ENCODE data around the gene MAP7. TPM values are rescaled to one million over a fixed set of nuclear protein-coding genes. Genes with fewer than 3 reads are reported as not detected.
"Not testable (repeated sequence)": the region's sequence is repeated elsewhere in the genome, so short reads cannot be mapped to it uniquely, and the experiment has no call there.

MAP7 gene
- total RNA-seq, 1 experiment from 2014 or later, result 33.0 TPM

GRCh38 chr6:136398453-136398852 lies 151.8 kb downstream of the MAP7 start:
- DNase-seq (ENCODE audit: low read depth, low spot score), result no peak
- in situ Hi-C loops (cut with HindIII; ENCODE audit: low pct_unique_long_range_greater_than_20kb, low sequenced_read_pairs), result no loop called here

GRCh38 chr6:136396908-136397307 lies 153.3 kb downstream of the MAP7 start:
- no peak for DNase-seq (ENCODE audit: low read depth, low spot score)
- in situ Hi-C loops (cut with HindIII; ENCODE audit: low pct_unique_long_range_greater_than_20kb, low sequenced_read_pairs), result no loop called here

- in situ Hi-C loops (cut with HindIII; ENCODE audit: low pct_unique_long_range_greater_than_20kb, low sequenced_read_pairs), result not testable (repeated sequence)
Observed at GRCh38 chr6:136390959-136391358, 159.3 kb downstream of the MAP7 start.

GRCh38 chr6:136387316-136387715 lies 162.9 kb downstream of the MAP7 start:
- in situ Hi-C loops (cut with HindIII; ENCODE audit: low pct_unique_long_range_greater_than_20kb, low sequenced_read_pairs), result no loop called here
- DNase-seq (ENCODE audit: low read depth, low spot score), result no peak

More at GRCh38 chr6:136390959-136391358, 159.3 kb downstream of the MAP7 start:
- DNase-seq (ENCODE audit: low read depth, low spot score), result not testable (repeated sequence)

GRCh38 chr6:136383268-136383937 lies 166.8 kb downstream of the MAP7 start:
- in situ Hi-C loops (cut with HindIII; ENCODE audit: low pct_unique_long_range_greater_than_20kb, low sequenced_read_pairs), result no loop called here
- no peak for DNase-seq (ENCODE audit: low read depth, low spot score)

GRCh38 chr6:136382676-136383252 lies 167.5 kb downstream of the MAP7 start:
- in situ Hi-C loops (cut with HindIII; ENCODE audit: low pct_unique_long_range_greater_than_20kb, low sequenced_read_pairs), result no loop called here
- no peak for DNase-seq (ENCODE audit: low read depth, low spot score)

GRCh38 chr6:136378888-136379287 lies 171.3 kb downstream of the MAP7 start:
- in situ Hi-C loops (cut with HindIII; ENCODE audit: low pct_unique_long_range_greater_than_20kb, low sequenced_read_pairs), result no loop called here
- peak; percentile 19 for DNase-seq (ENCODE audit: low read depth, low spot score)

- DNase-seq (ENCODE audit: low read depth, low spot score); in situ Hi-C loops (cut with HindIII; ENCODE audit: low pct_unique_long_range_greater_than_20kb, low sequenced_read_pairs): not testable (repeated sequence)
Observed at GRCh38 chr6:136375836-136376235, 174.4 kb downstream of the MAP7 start.

- in situ Hi-C loops (cut with HindIII; ENCODE audit: low pct_unique_long_range_greater_than_20kb, low sequenced_read_pairs), result no loop called here
- DNase-seq (ENCODE audit: low read depth, low spot score), result no peak
Observed at GRCh38 chr6:136371959-136372358, 178.3 kb downstream of the MAP7 start.

GRCh38 chr6:136370988-136371728 lies 179.1 kb downstream of the MAP7 start:
- no peak for DNase-seq (ENCODE audit: low read depth, low spot score)
- in situ Hi-C loops (cut with HindIII; ENCODE audit: low pct_unique_long_range_greater_than_20kb, low sequenced_read_pairs), result no loop called here

- no peak for DNase-seq (ENCODE audit: low read depth, low spot score)
- in situ Hi-C loops (cut with HindIII; ENCODE audit: low pct_unique_long_range_greater_than_20kb, low sequenced_read_pairs), result no loop called here
Observed at GRCh38 chr6:136365776-136366354, 184.4 kb downstream of the MAP7 start.

- in situ Hi-C loops (cut with HindIII; ENCODE audit: low pct_unique_long_range_greater_than_20kb, low sequenced_read_pairs), result no loop called here
- DNase-seq (ENCODE audit: low read depth, low spot score), result no peak
Observed at GRCh38 chr6:136362421-136363356, 187.5 kb downstream of the MAP7 start.

GRCh38 chr6:136361787-136362186 lies 188.4 kb downstream of the MAP7 start:
- DNase-seq (ENCODE audit: low read depth, low spot score), result no peak
- in situ Hi-C loops (cut with HindIII; ENCODE audit: low pct_unique_long_range_greater_than_20kb, low sequenced_read_pairs), result no loop called here

- in situ Hi-C loops (cut with HindIII; ENCODE audit: low pct_unique_long_range_greater_than_20kb, low sequenced_read_pairs), result no loop called here
- no peak for DNase-seq (ENCODE audit: low read depth, low spot score)
Observed at GRCh38 chr6:136360783-136361182, 189.4 kb downstream of the MAP7 start.

- in situ Hi-C loops (cut with HindIII; ENCODE audit: low pct_unique_long_range_greater_than_20kb, low sequenced_read_pairs), result no loop called here
- DNase-seq (ENCODE audit: low read depth, low spot score), result no peak
Observed at GRCh38 chr6:136359851-136360250, 190.4 kb downstream of the MAP7 start.

- DNase-seq (ENCODE audit: low read depth, low spot score), result no peak
- in situ Hi-C loops (cut with HindIII; ENCODE audit: low pct_unique_long_range_greater_than_20kb, low sequenced_read_pairs), result no loop called here
Observed at GRCh38 chr6:136351518-136352110, 198.6 kb downstream of the MAP7 start.

GRCh38 chr6:136350914-136351313 lies 199.3 kb downstream of the MAP7 start:
- no peak for DNase-seq (ENCODE audit: low read depth, low spot score)
- in situ Hi-C loops (cut with HindIII; ENCODE audit: low pct_unique_long_range_greater_than_20kb, low sequenced_read_pairs), result no loop called here
